ENCODE data around the gene GP2.
"Not testable (repeated sequence)": the region's sequence is repeated elsewhere in the genome, so short reads cannot be mapped to it uniquely, and the experiment has no call there.

The GP2 gene

GRCh38 chr16:20318437-20318836 lies 8.9 kb downstream of the GP2 start:
- no peak for DNase-seq (ENCODE audit: low spot score)
- TF ChIP-seq CTCF (IDR thresholded peaks at IDR 0.05; ENCODE audit: extremely low read depth, missing control alignments): no peak

- no peak for TF ChIP-seq CTCF (IDR thresholded peaks at IDR 0.05; ENCODE audit: extremely low read depth, missing control alignments)
- DNase-seq (ENCODE audit: low spot score): no peak
These were observed 9.3 kb downstream of the GP2 start for GRCh38 chr16:20318006-20318405.

- no peak for DNase-seq (ENCODE audit: low spot score)
- TF ChIP-seq CTCF (IDR thresholded peaks at IDR 0.05; ENCODE audit: extremely low read depth, missing control alignments): no peak
These were observed 10.2 kb downstream of the GP2 start for GRCh38 chr16:20317117-20317516.

- no peak for DNase-seq (ENCODE audit: low spot score)
- TF ChIP-seq CTCF (IDR thresholded peaks at IDR 0.05; ENCODE audit: extremely low read depth, missing control alignments): no peak
These were observed 10.6 kb downstream of the GP2 start for GRCh38 chr16:20316715-20317114.

- no peak for TF ChIP-seq CTCF (IDR thresholded peaks at IDR 0.05; ENCODE audit: extremely low read depth, missing control alignments)
- no peak for DNase-seq (ENCODE audit: low spot score)
These were observed 11.5 kb downstream of the GP2 start for GRCh38 chr16:20315764-20316163.

- DNase-seq (ENCODE audit: low spot score): no peak
- no peak for TF ChIP-seq CTCF (IDR thresholded peaks at IDR 0.05; ENCODE audit: extremely low read depth, missing control alignments)
These were observed 12.7 kb downstream of the GP2 start for GRCh38 chr16:20314575-20314974.

- TF ChIP-seq CTCF (IDR thresholded peaks at IDR 0.05; ENCODE audit: extremely low read depth, missing control alignments): no peak
- DNase-seq (ENCODE audit: low spot score): no peak
These were observed 13.6 kb downstream of the GP2 start for GRCh38 chr16:20313741-20314140.

- DNase-seq (ENCODE audit: low spot score): not testable (repeated sequence)
These were observed 14.7 kb downstream of the GP2 start for GRCh38 chr16:20312536-20313095.
